Hematopoietic multipotent progenitor cell treated with erythropoietin and hydrocortisone succinate and interleukin-3 and kit ligand, for 8 days (in vitro differentiated cells): Measurements from ENCODE around the gene TYMP.

ENCODE experiments used
- DNase-seq: peaks from one replicate; pipeline ENCODE4 v3.0.0-alpha.2; 2015

TYMP gene

DNA sequence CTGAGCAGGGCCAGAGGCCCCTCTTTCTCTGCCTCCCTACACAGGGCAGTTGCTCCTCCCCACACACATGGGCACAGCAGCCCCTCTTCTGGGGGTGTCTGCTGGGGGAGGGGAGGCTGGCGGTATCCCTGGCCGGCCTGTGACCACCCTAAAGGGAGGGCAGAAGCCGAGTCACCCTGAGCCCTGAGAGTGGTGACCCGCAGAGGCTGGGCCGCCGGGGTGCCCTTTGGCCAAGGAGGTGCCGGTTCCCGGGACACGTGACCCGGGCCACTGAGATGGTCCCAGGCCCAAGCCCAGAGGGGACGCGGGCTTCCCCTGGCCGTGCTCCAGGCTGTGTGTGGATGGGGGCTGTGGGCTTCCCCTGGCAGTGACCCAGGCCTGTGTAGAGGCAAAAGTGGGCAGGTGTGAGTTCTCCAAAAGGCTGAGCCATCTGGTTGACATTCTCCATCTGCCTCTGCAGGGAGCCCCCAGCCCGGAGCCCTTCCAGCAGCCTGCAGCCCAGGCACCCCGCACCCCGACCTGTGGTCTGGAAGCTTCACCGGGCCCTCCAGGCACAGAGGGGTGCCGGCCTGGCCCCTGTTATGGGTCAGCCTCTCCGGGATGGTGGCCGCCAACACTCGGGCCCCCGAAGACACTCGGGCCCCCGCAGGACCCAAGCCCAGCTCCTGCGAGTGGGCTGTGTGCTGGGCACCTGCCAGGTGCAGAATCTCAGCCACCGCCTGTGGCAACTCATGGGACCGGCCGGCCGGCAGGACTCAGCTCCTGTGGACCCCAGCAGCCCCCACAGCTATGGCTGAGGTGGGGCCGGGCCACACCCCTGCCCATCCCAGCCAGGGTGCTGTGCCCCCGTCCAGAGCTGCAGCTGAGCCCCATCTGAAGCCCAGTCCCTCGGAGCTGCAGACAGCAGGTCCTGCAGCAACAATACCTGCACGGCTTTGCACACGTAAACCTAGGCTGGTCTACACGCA lies 47.4 kb downstream of the TYMP start:
- DNase-seq = no peak

DNA sequence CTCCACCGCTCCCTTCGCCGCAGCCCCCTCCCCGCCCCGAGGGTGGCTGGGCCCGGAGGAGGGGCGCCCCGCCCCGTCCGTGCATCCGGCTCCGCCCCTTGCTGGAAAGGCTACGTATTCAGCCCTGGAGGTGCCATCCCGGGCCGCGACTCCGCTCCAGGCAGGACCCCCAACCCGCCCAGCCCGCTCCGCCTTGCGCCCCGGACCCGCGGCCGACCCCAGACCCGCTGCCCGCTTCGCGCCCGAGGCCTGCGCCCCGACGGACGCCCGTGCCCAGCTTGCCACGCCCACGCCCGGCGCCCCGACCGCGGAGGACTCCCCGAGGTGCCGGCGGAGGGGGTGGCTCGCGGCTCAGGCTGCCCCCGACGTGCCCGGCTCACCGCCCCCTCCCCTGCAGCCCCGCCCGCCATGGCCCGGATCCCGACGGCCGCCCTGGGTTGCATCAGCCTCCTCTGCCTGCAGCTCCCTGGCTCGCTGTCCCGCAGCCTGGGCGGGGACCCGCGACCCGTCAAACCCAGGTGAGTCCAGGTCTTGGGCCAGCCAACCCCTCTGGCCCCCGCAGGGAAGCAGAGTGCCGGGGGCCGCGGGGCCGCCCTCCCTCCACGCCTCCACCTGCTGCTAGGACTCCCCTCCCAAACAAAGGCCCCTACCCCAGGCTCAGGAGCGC lies 48.2 kb downstream of the TYMP start, which contains the start of gene ADM2:
Gene ADM2 (plus strand): TSS at position 104 of the 667 bp plus-strand sequence. CDS start 305 bp downstream, at position 409.
- no peak for DNase-seq

- no peak for DNase-seq
Measured at GRCh38 chr22:50481045-50481439, 48.8 kb downstream of the TYMP start.

- DNase-seq = no peak
Measured at GRCh38 chr22:50479721-50480120, 50.1 kb downstream of the TYMP start.

- no peak for DNase-seq
Measured at GRCh38 chr22:50477923-50478322, 51.9 kb downstream of the TYMP start.

- no peak for DNase-seq
Measured at GRCh38 chr22:50476868-50477267, 52.9 kb downstream of the TYMP start.
